Measurements from ENCODE around the gene HP1BP3. TPM values are rescaled to one million over a fixed set of nuclear protein-coding genes. Genes with fewer than 3 reads are reported as not detected.

HP1BP3 gene
- total RNA-seq, 1 donor from 2014 or later, result 269 TPM

- no peak for DNase-seq (ENCODE audit: low spot score in 2 of 2, unreplicated experiment in 2 of 2)
- no peak for TF ChIP-seq CTCF (IDR thresholded peaks at IDR 0.05; ENCODE audit: unreplicated experiment)
- H3K27ac Mint-ChIP-seq, result no peak overlapping the region
- no peak overlapping the region for H3K4me3 Mint-ChIP-seq
- H3K4me1 Mint-ChIP-seq, result peaks cover 13% of the 10 kb centered on the region
- H3K36me3 Mint-ChIP-seq, result no peaks in the 10 kb centered on the region
- no peaks in the 10 kb centered on the region for H3K9me3 Mint-ChIP-seq
- H3K27me3 Mint-ChIP-seq (ENCODE audit: low read depth), result peaks cover 2% of the 10 kb centered on the region
These were observed 89.5 kb downstream of the HP1BP3 start for GRCh38 chr1:20697563-20697962.

DNA sequence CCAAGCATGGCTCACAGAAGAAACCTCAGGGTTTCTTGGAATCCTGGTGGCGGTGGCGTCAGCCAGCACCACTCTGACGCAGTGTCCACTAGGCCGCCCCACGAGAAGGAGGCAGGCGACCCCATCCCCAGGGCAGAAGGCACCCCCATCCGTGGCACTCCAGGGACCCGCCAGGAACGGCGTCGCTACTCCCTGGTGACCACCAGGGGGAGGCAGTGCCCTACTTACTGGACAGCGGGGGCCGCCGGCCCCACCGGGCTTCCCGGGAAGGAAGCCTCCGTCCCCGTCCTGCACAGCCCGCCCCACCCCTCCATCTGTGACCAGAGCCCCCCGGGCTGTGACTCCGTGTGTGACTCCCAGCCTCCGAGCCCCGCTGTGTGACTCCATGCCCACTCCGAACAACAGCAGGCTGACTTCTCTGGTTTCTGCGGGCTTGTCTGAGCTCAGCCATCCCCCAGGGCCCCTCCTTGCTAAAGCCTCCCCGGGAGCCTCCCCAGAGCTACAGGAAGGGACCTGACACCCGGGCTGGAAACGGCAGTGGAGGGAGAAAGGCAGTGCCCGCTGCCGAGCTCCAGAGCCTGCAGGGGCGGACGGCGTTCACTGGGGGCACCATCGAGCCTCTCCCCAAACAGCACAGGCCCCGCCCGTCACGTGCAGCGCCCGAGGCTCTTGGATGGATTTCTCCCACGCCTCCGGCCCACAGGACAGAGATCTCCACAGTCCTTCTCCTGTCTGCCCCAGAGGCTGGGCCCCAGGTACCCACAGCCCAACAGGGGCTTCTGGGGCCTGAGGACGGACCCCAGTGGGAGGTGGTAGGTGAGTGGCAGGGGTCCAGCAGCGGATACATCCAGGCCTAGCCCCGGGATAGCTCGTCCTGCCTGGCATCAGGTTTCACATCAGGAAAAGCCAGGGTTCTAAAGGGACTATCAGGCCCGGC, 90.4 kb downstream of the HP1BP3 start:
- peak overlapping the region; percentile 83 for H3K4me3 Mint-ChIP-seq
- H3K9me3 Mint-ChIP-seq, result peaks cover 4% of the 10 kb centered on the region
- peak; percentile 97 for TF ChIP-seq CTCF (IDR thresholded peaks at IDR 0.05; ENCODE audit: unreplicated experiment)
- no peaks in the 10 kb centered on the region for H3K36me3 Mint-ChIP-seq
- H3K27me3 Mint-ChIP-seq (ENCODE audit: low read depth), result peaks cover 2% of the 10 kb centered on the region
- peaks cover 13% of the 10 kb centered on the region for H3K4me1 Mint-ChIP-seq
- DNase-seq (ENCODE audit: low spot score in 2 of 2, unreplicated experiment in 2 of 2), result peak; percentile 75 to 90
- peak overlapping the region; percentile 90 for H3K27ac Mint-ChIP-seq

DNA sequence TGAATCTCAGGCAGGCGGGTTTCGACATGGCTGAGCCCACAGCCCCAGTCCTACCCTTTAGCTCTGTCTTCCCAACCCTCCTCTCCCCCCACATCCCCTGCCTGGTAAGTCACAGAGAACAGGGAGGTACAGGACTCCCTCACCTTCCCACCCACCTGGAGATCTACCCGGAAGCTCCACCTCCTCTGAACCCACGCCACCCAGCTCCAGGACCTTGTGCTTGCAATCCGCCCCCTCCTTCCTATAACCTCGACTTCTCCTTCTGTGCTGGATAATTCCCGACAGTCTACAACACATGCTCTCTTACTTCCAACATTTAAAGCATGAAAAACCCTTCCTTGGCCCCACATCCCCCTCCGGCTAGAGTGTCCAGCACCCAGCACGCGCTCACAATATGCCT, 91.6 kb downstream of the HP1BP3 start:
- Mint-ChIP-seq H3K4me1 (peaks cover 13% of the 10 kb centered on the region), H3K4me3 (peak overlapping the region; percentile 83), H3K27ac (no peak overlapping the region), H3K9me3 (peaks cover 4% of the 10 kb centered on the region), H3K36me3 (no peaks in the 10 kb centered on the region), H3K27me3 (ENCODE audit: low read depth) (peaks cover 2% of the 10 kb centered on the region)
- TF ChIP-seq CTCF (IDR thresholded peaks at IDR 0.05; ENCODE audit: unreplicated experiment), result no peak
- no peak for DNase-seq (ENCODE audit: low spot score in 2 of 2, unreplicated experiment in 2 of 2)

- Mint-ChIP-seq H3K9me3 (peaks cover 4% of the 10 kb centered on the region), H3K4me1 (peaks cover 8% of the 10 kb centered on the region), H3K36me3 (no peaks in the 10 kb centered on the region), H3K27me3 (ENCODE audit: low read depth) (peaks cover 2% of the 10 kb centered on the region), H3K4me3 (no peak overlapping the region), H3K27ac (no peak overlapping the region)
- TF ChIP-seq CTCF (IDR thresholded peaks at IDR 0.05; ENCODE audit: unreplicated experiment), result no peak
- DNase-seq (ENCODE audit: low spot score in 2 of 2, unreplicated experiment in 2 of 2), result no peak
These were observed 93.5 kb downstream of the HP1BP3 start for GRCh38 chr1:20693623-20694022.

Other genes with a start within 250 kb of the HP1BP3 start
- 0.59 to 0.78 TPM (median 0.74 TPM) in 3 replicates for gene FAM43B, start 234.7 kb downstream of the HP1BP3 start, total RNA-seq
- 0.64 to 1.5 TPM (median 0.94 TPM) in 3 replicates for gene CDA, start 198.2 kb downstream of the HP1BP3 start, total RNA-seq
- 37.7 to 41.3 TPM (median 38.1 TPM) in 3 replicates for gene PINK1, start 153.8 kb downstream of the HP1BP3 start, total RNA-seq
- 244 to 248 TPM (median 245 TPM) in 3 replicates for gene DDOST, start 125.9 kb downstream of the HP1BP3 start, total RNA-seq
- 0.40 to 0.86 TPM (median 0.44 TPM) in 3 replicates for gene KIF17, start 69.3 kb downstream of the HP1BP3 start, total RNA-seq
- 0.45 to 0.90 TPM (median 0.49 TPM) in 3 replicates for gene SH2D5, start 54.6 kb downstream of the HP1BP3 start, total RNA-seq